ENCODE results near the gene FHOD3.

- no peak for TF ChIP-seq CTCF (conservative IDR thresholded peaks at IDR 0.05)
- no peak for TF ChIP-seq EZH2 (IDR thresholded peaks at IDR 0.05; ENCODE audit: low read depth)
Observed at GRCh38 chr18:36595818-36596215, 298.3 kb downstream of the FHOD3 start.

Data from PC-9 (cell line).